GM12878 (cell line): ENCODE measurements around the gene TCEANC2.

Experiments
- ATF7 ChIP-seq: fragments of 450-650 bp; IDR thresholded peaks from 2 replicates; pipeline ENCODE4 v1.6.1; 2016; ENCODE audit warnings: low read depth, mild to moderate bottlenecking
- CTCF ChIP-seq, 3 experiments: IDR thresholded peaks in 2 of 3; conservative IDR thresholded peaks in 1 of 3; 2 replicates each; pipeline ENCODE4 v1.5.1; 2011; ENCODE audit warnings: low read depth in 3 of 3, low read length in 3 of 3, mild to moderate bottlenecking in 3 of 3, control low read depth in 2 of 3, moderate library complexity in 2 of 3, inconsistent platforms in 1 of 3, mixed read lengths in 1 of 3; ENCODE audit not compliant: control insufficient read depth in 2 of 3, insufficient read depth in 1 of 3; ENCODE audit errors: extremely low read depth in 1 of 3
- EED ChIP-seq: sonication (generic); IDR thresholded peaks from 2 replicates; pipeline ENCODE4 v1.6.1; 2016; ENCODE audit warnings: antibody characterized with exemption, low read depth
- EGR1 ChIP-seq, 2 experiments: IDR thresholded peaks; 1 replicate in 1 of 2; 2 replicates in 1 of 2; pipeline ENCODE4 v1.6.1; 2011 to 2012; ENCODE audit warnings: low read depth in 2 of 2, low read length in 2 of 2, borderline replicate concordance in 1 of 2, mild to moderate bottlenecking in 1 of 2, moderate library complexity in 1 of 2
- ELK1 ChIP-seq: IDR thresholded peaks from 2 replicates; pipeline ENCODE4 v1.6.1; 2012; ENCODE audit warnings: low read depth, low read length, improper control_type of control experiment
- EP300 ChIP-seq, 2 experiments: fragments of 150-350 bp in 1 of 2; IDR thresholded peaks; 2 replicates each; pipeline ENCODE4 v1.6.1; 2011 to 2012; ENCODE audit warnings: low read depth in 2 of 2, low read length in 2 of 2, borderline replicate concordance in 1 of 2, improper control_type of control experiment in 1 of 2, inconsistent platforms in 1 of 2; ENCODE audit not compliant: control insufficient read depth in 1 of 2
- ESRRA ChIP-seq: IDR thresholded peaks from 2 replicates; pipeline ENCODE4 v1.6.1; 2012; ENCODE audit warnings: mild to moderate bottlenecking, low read length, improper control_type of control experiment
- MXI1 ChIP-seq: fragments of 150-350 bp; IDR thresholded peaks from 2 replicates; pipeline ENCODE4 v1.6.1; 2011; ENCODE audit warnings: low read depth, mild to moderate bottlenecking, inconsistent platforms, low read length, improper control_type of control experiment
- NFYB ChIP-seq: IDR thresholded peaks from 2 replicates; pipeline ENCODE4 v1.6.1; 2011; ENCODE audit warnings: low read depth, mild to moderate bottlenecking, low read length, improper control_type of control experiment, moderate library complexity; ENCODE audit not compliant: insufficient read depth
- POLR2A ChIP-seq: IDR thresholded peaks from 2 replicates; pipeline ENCODE4 v1.6.1; 2011; ENCODE audit warnings: low read depth, mild to moderate bottlenecking, low read length
- TCF12 ChIP-seq: IDR thresholded peaks from 2 replicates; pipeline ENCODE4 v1.6.1; 2011; ENCODE audit warnings: low read depth, mild to moderate bottlenecking, low read length
- ZNF24 ChIP-seq: fragments of 450-650 bp; IDR thresholded peaks from 2 replicates; pipeline ENCODE4 v1.6.1; 2017; ENCODE audit warnings: antibody characterized with exemption, mild to moderate bottlenecking
- ZNF592 ChIP-seq: fragments of 450-650 bp; IDR thresholded peaks from 2 replicates; pipeline ENCODE4 v1.6.1; 2017; ENCODE audit warnings: mild to moderate bottlenecking, moderate library complexity
- ZSCAN29 ChIP-seq: fragments of 450-650 bp; IDR thresholded peaks from 2 replicates; pipeline ENCODE4 v1.6.1; 2017; ENCODE audit warnings: mild to moderate bottlenecking, moderate library complexity

DNA sequence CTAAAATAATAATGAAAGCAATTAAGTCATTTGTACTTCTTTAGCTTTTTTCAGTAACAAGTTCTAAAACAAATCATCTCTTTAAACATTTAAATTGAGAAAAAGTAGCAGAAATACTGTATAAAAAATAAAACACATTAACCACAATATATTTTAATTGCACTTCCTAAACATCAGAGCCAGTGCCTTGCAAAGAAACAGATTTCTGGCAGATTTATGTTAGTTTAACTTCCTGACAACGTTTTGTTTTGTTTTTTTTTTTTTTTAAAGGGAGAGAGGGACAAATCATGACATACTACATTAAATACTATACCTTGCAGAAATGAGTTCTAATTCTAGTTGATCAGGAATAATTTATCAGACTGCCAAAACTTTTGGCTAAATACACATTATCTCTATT lies 11.6 kb upstream of the TCEANC2 start:
- TF ChIP-seq CTCF (IDR thresholded peaks at IDR 0.05 in 2 of 3, conservative IDR thresholded peaks at IDR 0.05 in 1 of 3; ENCODE audit: control insufficient read depth in 2 of 3, extremely low read depth in 1 of 3, insufficient read depth in 1 of 3, low read depth in 3 of 3, low read length in 3 of 3): no peak
- TF ChIP-seq ZNF592: no peak
- no peak for TF ChIP-seq MXI1
- TF ChIP-seq POLR2A: no peak
- no peak for TF ChIP-seq NFYB
- TF ChIP-seq ELK1: no peak
- TF ChIP-seq ZNF24: no peak
- no peak for TF ChIP-seq TCF12
- TF ChIP-seq EED: no peak
- TF ChIP-seq EGR1 (IDR thresholded peaks at IDR 0.05; ENCODE audit: borderline replicate concordance in 1 of 2, low read depth in 2 of 2, low read length in 2 of 2): no peak
- TF ChIP-seq ATF7: no peak
- no peak for TF ChIP-seq ZSCAN29
- TF ChIP-seq EP300 (IDR thresholded peaks at IDR 0.05; ENCODE audit: borderline replicate concordance in 1 of 2, control insufficient read depth in 1 of 2, low read depth in 2 of 2, low read length in 2 of 2): no peak
- no peak for TF ChIP-seq ESRRA
